SIG-M5 (cell line): ENCODE results near the gene PRR5.

Experiments
- DNase-seq: peaks from one replicate; lab custom pipeline; 2025; lab: John Stamatoyannopoulos, UW

Gene PRR5

GRCh38 chr22:44693145-44693544 lies 8.9 kb upstream of the PRR5 start:
- DNase-seq: no peak

GRCh38 chr22:44693756-44694155 lies 8.2 kb upstream of the PRR5 start:
- no peak for DNase-seq

GRCh38 chr22:44697423-44698141 lies 4.4 kb upstream of the PRR5 start:
- no peak for DNase-seq

- DNase-seq: no peak
Observed at GRCh38 chr22:44698531-44699421, 3.2 kb upstream of the PRR5 start.

GRCh38 chr22:44700456-44700855 lies 1.5 kb upstream of the PRR5 start:
- no peak for DNase-seq

- no peak for DNase-seq
Observed at GRCh38 chr22:44701187-44701790, 715 bp upstream of the PRR5 start.

GRCh38 chr22:44702479-44703198 lies 635 bp downstream of the PRR5 start:
- DNase-seq: no peak

GRCh38 chr22:44703255-44703870 lies 1.4 kb downstream of the PRR5 start:
- no peak for DNase-seq

GRCh38 chr22:44704159-44705021 lies 2.4 kb downstream of the PRR5 start:
- no peak for DNase-seq

- no peak for DNase-seq
Observed at GRCh38 chr22:44705022-44705297, 3.0 kb downstream of the PRR5 start.

GRCh38 chr22:44706488-44706887 lies 4.5 kb downstream of the PRR5 start:
- DNase-seq: no peak

GRCh38 chr22:44707178-44707577 lies 5.2 kb downstream of the PRR5 start:
- DNase-seq: no peak

GRCh38 chr22:44707752-44708151 lies 5.7 kb downstream of the PRR5 start:
- DNase-seq: no peak

- DNase-seq: no peak
Observed at GRCh38 chr22:44709881-44710392, 7.9 kb downstream of the PRR5 start.

- no peak for DNase-seq
Observed at GRCh38 chr22:44710474-44711240, 8.7 kb downstream of the PRR5 start.

GRCh38 chr22:44711241-44711560 lies 9.2 kb downstream of the PRR5 start:
- no peak for DNase-seq

- no peak for DNase-seq
Observed at GRCh38 chr22:44711690-44712555, 9.9 kb downstream of the PRR5 start.

GRCh38 chr22:44712962-44713361 lies 11.0 kb downstream of the PRR5 start:
- no peak for DNase-seq

GRCh38 chr22:44714703-44715350 lies 12.8 kb downstream of the PRR5 start:
- no peak for DNase-seq
